Common myeloid progenitor, CD34-positive (primary cell): Measurements from ENCODE around the gene LILRA2.
"Not testable (repeated sequence)": the region's sequence is repeated elsewhere in the genome, so short reads cannot be mapped to it uniquely, and the experiment has no call there.

Experiments used
- CTCF ChIA-PET: fragments of 350-600 bp; sonication (Branson Sonifier 250); formaldehyde crosslinking; loops from one replicate; lab custom pipeline; 2021; ENCODE audit warnings: antibody characterized with exemption; lab: Charles Lee
- POLR2A ChIA-PET: fragments of 350-600 bp; sonication (Branson Sonifier 250); formaldehyde crosslinking; loops from one replicate; lab custom pipeline; 2021; ENCODE audit warnings: antibody characterized with exemption; lab: Charles Lee
- DNase-seq, 3 donors: peaks; one replicate each; pipeline versions ENCODE4 v3.0.0 to v3.0.0-alpha.2; 2013
- H3K27ac ChIP-seq, 2 experiments: 1 replicate in 1 of 2; 2 replicates in 1 of 2; pipeline ENCODE4 v1.7.0; 2013; ENCODE audit warnings: inconsistent platforms in 2 of 2, low read length in 2 of 2, mild to moderate bottlenecking in 2 of 2, low read depth in 1 of 2, moderate library complexity in 1 of 2; ENCODE audit not compliant: severe bottlenecking in 2 of 2, insufficient read depth in 1 of 2, poor library complexity in 1 of 2
- H3K27me3 ChIP-seq, 5 experiments: replicated peaks in 2 of 5; 1 replicate in 3 of 5; 2 replicates in 2 of 5; pipeline versions ENCODE4 v1.6.1 to v1.7.0; 2013; ENCODE audit warnings: low read length in 4 of 5, mild to moderate bottlenecking in 2 of 5, moderate library complexity in 2 of 5, inconsistent platforms in 1 of 5; ENCODE audit not compliant: insufficient read depth in 5 of 5, control insufficient read depth in 4 of 5
- H3K36me3 ChIP-seq, 4 experiments: 1 replicate in 2 of 4; 2 replicates in 2 of 4; pipeline versions ENCODE4 v1.6.1 to v1.7.0; 2013; ENCODE audit warnings: low read length in 3 of 4, control low read depth in 1 of 4, mild to moderate bottlenecking in 1 of 4; ENCODE audit not compliant: control insufficient read depth in 4 of 4, insufficient read depth in 4 of 4
- H3K4me1 ChIP-seq, 4 experiments: 1 replicate in 3 of 4; 2 replicates in 1 of 4; pipeline versions ENCODE4 v1.6.1 to v1.7.1; 2013; ENCODE audit warnings: low read length in 3 of 4, mild to moderate bottlenecking in 3 of 4, control low read depth in 1 of 4, inconsistent platforms in 1 of 4, moderate library complexity in 1 of 4; ENCODE audit not compliant: control insufficient read depth in 4 of 4, insufficient read depth in 4 of 4; ENCODE audit errors: control extremely low read depth in 1 of 4
- H3K4me3 ChIP-seq, 7 experiments: 1 replicate in 4 of 7; 2 replicates in 3 of 7; pipeline versions ENCODE4 v1.5.1 to v1.7.0; 2013; ENCODE audit warnings: mild to moderate bottlenecking in 7 of 7, low read length in 6 of 7, moderate library complexity in 6 of 7, inconsistent platforms in 2 of 7, low read depth in 2 of 7, control low read depth in 1 of 7; ENCODE audit not compliant: insufficient read depth in 4 of 7, control insufficient read depth in 1 of 7; ENCODE audit errors: extremely low read depth in 1 of 7
- H3K9me3 ChIP-seq, 5 experiments: 1 replicate in 4 of 5; 2 replicates in 1 of 5; pipeline versions ENCODE4 v1.6.1 to v1.7.1; 2013; ENCODE audit warnings: low read length in 4 of 5, mild to moderate bottlenecking in 2 of 5, inconsistent platforms in 1 of 5, low read depth in 1 of 5, moderate library complexity in 1 of 5; ENCODE audit not compliant: control insufficient read depth in 4 of 5, insufficient read depth in 2 of 5; ENCODE audit errors: control extremely low read depth in 1 of 5
- WGBS: methylation state at CpG from one replicate; pipeline ENCODE4 v1.1.5; 2013; ENCODE audit not compliant: insufficient coverage; 5-methylcytosine and 5-hydroxymethylcytosine counted together

LILRA2 gene

DNA sequence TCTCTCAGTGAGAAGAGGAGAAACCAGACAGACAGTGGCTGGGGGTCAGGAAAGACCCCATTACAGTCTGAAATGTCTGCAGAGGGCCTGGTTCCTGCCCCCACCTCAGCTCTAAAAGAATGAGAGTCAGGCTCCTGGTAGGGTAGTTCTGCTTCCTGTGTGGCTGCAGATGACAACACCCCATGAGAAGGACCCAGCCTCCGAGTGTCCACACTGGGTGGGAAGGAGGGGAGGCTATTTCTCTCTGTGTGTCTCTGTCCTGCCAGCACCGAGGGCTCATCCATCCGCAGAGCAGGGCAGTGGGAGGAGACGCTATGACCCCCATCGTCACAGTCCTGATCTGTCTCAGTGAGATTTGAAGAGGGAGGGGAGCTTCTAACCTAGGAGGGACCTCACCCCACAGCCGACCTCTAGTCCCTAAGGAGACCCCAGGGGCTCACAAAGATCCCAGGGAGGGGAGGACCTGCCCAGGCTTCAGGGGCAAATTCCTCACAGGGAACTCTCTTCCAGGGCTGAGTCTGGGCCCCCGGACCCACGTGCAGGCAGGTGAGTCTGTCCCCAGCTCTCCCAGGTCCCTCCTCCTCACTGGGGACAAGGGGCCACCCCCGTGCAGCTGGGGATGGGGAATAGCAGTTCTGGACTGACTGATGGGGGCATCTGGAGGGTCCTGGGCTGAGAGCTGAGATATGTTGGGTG, 20.5 kb downstream of the LILRA2 start:
- H3K36me3 ChIP-seq, POLR2A ChIA-PET, H3K27ac ChIP-seq, H3K9me3 ChIP-seq, H3K27me3 ChIP-seq, CTCF ChIA-PET: not testable (repeated sequence)
- Histone ChIP-seq H3K4me3 (peak overlapping the region in 6 of 7 experiments; percentile 6 to 57 (median 36)), H3K4me1 (peaks cover 0 to 28% (median 23%) of the 10 kb centered on the region in 4 experiments)
- DNase-seq, result peak in 2 of 3 donors; percentile 33 to 41
- WGBS, result 72% methylated on average over 4 of the region's 9 CpGs

DNA sequence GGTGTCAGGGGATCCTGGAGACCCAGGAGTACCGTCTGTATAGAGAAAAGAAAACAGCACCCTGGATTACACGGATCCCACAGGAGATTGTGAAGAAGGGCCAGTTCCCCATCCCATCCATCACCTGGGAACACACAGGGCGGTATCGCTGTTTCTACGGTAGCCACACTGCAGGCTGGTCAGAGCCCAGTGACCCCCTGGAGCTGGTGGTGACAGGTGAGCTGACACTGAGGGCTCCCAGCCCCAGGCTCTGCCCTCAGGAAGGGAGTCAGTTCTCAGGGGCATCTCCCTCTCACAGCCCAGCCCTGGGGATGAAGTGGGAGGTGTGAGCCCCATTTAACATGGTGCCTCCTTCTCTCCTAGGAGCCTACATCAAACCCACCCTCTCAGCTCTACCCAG, 21.1 kb downstream of the LILRA2 start:
- no peak overlapping the region for H3K4me3 ChIP-seq
- peaks cover 0 to 5% (median 1%) of the 10 kb centered on the region in 5 experiments for H3K9me3 ChIP-seq
- ChIA-PET POLR2A (no interaction called here), CTCF (no interaction called here)
- peaks cover 0 to 28% (median 23%) of the 10 kb centered on the region in 4 experiments for H3K4me1 ChIP-seq
- no peak for DNase-seq
- WGBS, result 96% methylated on average over 4 of the region's 5 CpGs
- no peaks in the 10 kb centered on the region for H3K36me3 ChIP-seq
- H3K27ac ChIP-seq, result no peak overlapping the region
- H3K27me3 ChIP-seq, result no peaks in the 10 kb centered on the region

- H3K9me3 ChIP-seq, H3K27me3 ChIP-seq, H3K27ac ChIP-seq, POLR2A ChIA-PET, DNase-seq, H3K36me3 ChIP-seq, H3K4me3 ChIP-seq, CTCF ChIA-PET: not testable (repeated sequence)
- H3K4me1 ChIP-seq, result peaks cover 0 to 28% (median 23%) of the 10 kb centered on the region in 4 experiments
- 95% methylated on average over 21 of the region's 26 CpGs for WGBS
Measured at GRCh38 chr19:54595680-54596436, 22.3 kb downstream of the LILRA2 start.

DNA sequence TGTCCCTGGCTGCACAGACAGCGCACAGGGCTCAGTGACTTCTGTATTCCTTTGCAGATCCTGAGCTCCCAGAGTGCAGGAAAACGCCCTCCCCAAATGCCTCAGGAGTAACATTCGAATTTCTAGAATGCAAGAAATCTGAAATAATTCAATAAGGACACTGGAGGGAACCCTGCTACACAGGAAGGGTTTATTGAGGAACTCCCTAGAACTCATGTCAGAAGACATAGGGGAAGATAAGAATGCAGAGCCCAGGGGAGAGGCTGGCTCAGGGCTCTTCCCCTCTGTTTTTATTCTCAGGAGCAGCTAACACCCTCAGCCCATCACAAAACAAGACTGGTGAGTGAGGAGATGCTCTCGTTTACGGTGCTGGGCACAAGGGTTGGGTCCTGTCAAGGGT, 26.6 kb downstream of the LILRA2 start:
- CTCF ChIA-PET, result no interaction called here
- Histone ChIP-seq H3K4me1 (no peaks in the 10 kb centered on the region), H3K9me3 (peaks cover 0 to 7% (median 2%) of the 10 kb centered on the region in 5 experiments), H3K27me3 (no peaks in the 10 kb centered on the region), H3K4me3 (no peak overlapping the region), H3K36me3 (no peaks in the 10 kb centered on the region), H3K27ac (no peak overlapping the region)
- POLR2A ChIA-PET, result no interaction called here
- WGBS, result 87% methylated on average over 3 of the region's 5 CpGs
- DNase-seq, result no peak

- no peaks in the 10 kb centered on the region for H3K4me1 ChIP-seq
- no peak overlapping the region for H3K27ac ChIP-seq
- no peak for DNase-seq
- no peaks in the 10 kb centered on the region for H3K36me3 ChIP-seq
- ChIA-PET CTCF (no interaction called here), POLR2A (no interaction called here)
- 100% methylated on average over 1 of the region's 4 CpGs for WGBS
- H3K27me3 ChIP-seq, result no peaks in the 10 kb centered on the region
- peaks cover 2 to 14% (median 6%) of the 10 kb centered on the region in 5 experiments for H3K9me3 ChIP-seq
- H3K4me3 ChIP-seq, result no peak overlapping the region
Measured at GRCh38 chr19:54606230-54606629, 32.6 kb downstream of the LILRA2 start.

- Histone ChIP-seq H3K9me3 (peaks cover 2 to 16% (median 6%) of the 10 kb centered on the region in 5 experiments), H3K27me3 (no peaks in the 10 kb centered on the region), H3K4me1 (no peaks in the 10 kb centered on the region), H3K4me3 (no peak overlapping the region), H3K36me3 (no peaks in the 10 kb centered on the region), H3K27ac (no peak overlapping the region)
- no peak for DNase-seq
- WGBS, result 84% methylated on average over 9 of the region's 16 CpGs
- POLR2A ChIA-PET, result no interaction called here
- CTCF ChIA-PET, result interaction anchor here (0.5 kb wide), 1 partner anchor 125 kb away, joined by 3 read pairs; no protein-coding TSS in a partner anchor
Measured at GRCh38 chr19:54606891-54607784, 33.5 kb downstream of the LILRA2 start.
